GM23248 (cell line): ENCODE results near the gene PI4KA. TPM values are rescaled to one million over a fixed set of nuclear protein-coding genes. Genes with fewer than 3 reads are reported as not detected.

Source experiments
- DNase-seq: peaks from one replicate; pipeline ENCODE4 v3.0.0-alpha.2; 2015
- H2AFZ ChIP-seq: fragments of 200-600 bp; sonication (generic); 2 replicates; pipeline ENCODE4 v1.6.1; 2016; ENCODE audit warnings: antibody characterized with exemption
- H3F3A ChIP-seq: fragments of 200-600 bp; sonication (generic); 2 replicates; pipeline ENCODE4 v1.6.1; 2016; ENCODE audit warnings: mild to moderate bottlenecking, antibody characterized with exemption, mixed run types; ENCODE audit not compliant: insufficient read depth
- H3K27ac ChIP-seq: fragments of 200-600 bp; sonication (generic); 2 replicates; pipeline ENCODE4 v1.5.1; 2016; ENCODE audit warnings: mild to moderate bottlenecking
- H3K27me3 ChIP-seq: fragments of 200-600 bp; sonication (generic); replicated peaks from 2 replicates; pipeline ENCODE4 v1.6.1; 2016; ENCODE audit warnings: mild to moderate bottlenecking; ENCODE audit not compliant: insufficient read depth
- H3K36me3 ChIP-seq: fragments of 200-600 bp; sonication (generic); 2 replicates; pipeline ENCODE4 v1.6.1; 2016; ENCODE audit warnings: low read depth, mild to moderate bottlenecking
- H3K4me1 ChIP-seq: fragments of 200-600 bp; sonication (generic); 2 replicates; pipeline ENCODE4 v1.6.1; 2016; ENCODE audit warnings: mild to moderate bottlenecking; ENCODE audit not compliant: insufficient read depth
- H3K4me2 ChIP-seq: fragments of 200-600 bp; sonication (generic); one replicate; pipeline ENCODE4 v1.6.1; 2016; ENCODE audit warnings: mild to moderate bottlenecking; ENCODE audit not compliant: unreplicated experiment
- H3K4me3 ChIP-seq: fragments of 200-600 bp; sonication (generic); 2 replicates; pipeline ENCODE4 v1.5.1; 2016; ENCODE audit warnings: mild to moderate bottlenecking
- H3K79me2 ChIP-seq: fragments of 200-600 bp; sonication (generic); 2 replicates; pipeline ENCODE4 v1.6.1; 2016; ENCODE audit warnings: mild to moderate bottlenecking; ENCODE audit not compliant: insufficient read depth
- H3K9ac ChIP-seq: fragments of 200-600 bp; sonication (generic); 2 replicates; pipeline ENCODE4 v1.6.1; 2016; ENCODE audit warnings: mild to moderate bottlenecking
- H3K9me2 ChIP-seq: fragments of 200-600 bp; sonication (generic); 2 replicates; pipeline ENCODE4 v1.6.1; 2016; ENCODE audit warnings: mixed run types, mild to moderate bottlenecking, moderate library complexity; ENCODE audit not compliant: insufficient read depth
- H3K9me3 ChIP-seq: fragments of 200-600 bp; sonication (generic); one replicate; pipeline ENCODE4 v1.6.1; 2017; ENCODE audit warnings: low read depth
- H4K20me1 ChIP-seq: fragments of 200-600 bp; sonication (generic); 2 replicates; pipeline ENCODE4 v1.6.0; 2016; ENCODE audit not compliant: insufficient read depth
- EZH2 ChIP-seq: fragments of 200-600 bp; sonication (generic); IDR thresholded peaks from 2 replicates; pipeline ENCODE4 v1.6.1; 2018; ENCODE audit warnings: antibody characterized with exemption, mild to moderate bottlenecking; ENCODE audit not compliant: insufficient read depth, poor library complexity, severe bottlenecking
- EZH2phosphoT487 ChIP-seq: fragments of 200-600 bp; sonication (generic); IDR thresholded peaks from 2 replicates; pipeline ENCODE4 v1.6.1; 2018; ENCODE audit warnings: antibody characterized with exemption, moderate library complexity, mild to moderate bottlenecking, low read depth; ENCODE audit not compliant: insufficient read depth
- WGBS, 2 experiments: methylation state at CpG; one replicate each; pipeline ENCODE4 v1.1.6; 2015 to 2017; ENCODE audit warnings: low lambda C conversion rate in 2 of 2, low coverage in 1 of 2; ENCODE audit errors: missing lambda C conversion rate in 2 of 2; 5-methylcytosine and 5-hydroxymethylcytosine counted together
- in situ Hi-C: fragments of 300-500 bp; cut with MboI; formaldehyde crosslinking; loops from 2 replicates; pipeline ENCODE4 v1.15.0; 2020
- polyA plus RNA-seq: library from polyadenylated mRNA; unstranded; fragments of >200 nt; fragmentation: Nextera tagmentation; extraction: Ambion mirVana; gene quantifications from 2 replicates; pipeline ENCODE4 v1.2.1, GENCODE V29; 2016
- total RNA-seq: library from RNA; depleted of rRNA; stranded (reverse); fragments of >200 nt; shearing (Covaris generic); gene quantifications from 2 replicates; pipeline ENCODE4 v1.2.3, GENCODE V29; 2014

Gene PI4KA
- total and polyA plus RNA-seq, 2 experiments from 2014 or later: 31.1 to 34.5 TPM

DNA sequence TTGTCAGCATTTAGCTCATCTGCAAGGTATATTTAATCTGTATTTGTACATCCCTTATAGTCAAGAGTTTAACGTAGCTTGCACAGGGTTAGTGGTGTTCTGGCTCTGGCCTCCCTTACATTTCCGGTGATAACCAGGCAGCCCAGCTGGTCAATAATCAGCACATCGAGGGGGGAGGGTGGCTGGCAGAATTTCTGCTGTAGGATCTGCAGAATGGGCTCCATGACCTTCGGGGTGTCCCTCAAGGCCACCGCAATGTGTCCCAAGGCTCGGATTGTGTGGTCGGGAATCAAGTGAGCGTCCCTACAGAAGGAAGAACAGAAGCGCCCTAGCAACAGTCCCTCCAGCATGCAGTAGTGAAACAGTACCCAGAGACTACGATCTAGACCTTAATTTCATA lies 59.6 kb downstream of the PI4KA start:
- H3K27ac ChIP-seq: no peak overlapping the region
- no peaks in the 10 kb centered on the region for H3K9me3 ChIP-seq
- H4K20me1 ChIP-seq: no peaks in the 10 kb centered on the region
- no peak for DNase-seq
- H3F3A ChIP-seq: no peaks in the 10 kb centered on the region
- H3K4me2 ChIP-seq: no peak overlapping the region
- TF ChIP-seq EZH2phosphoT487 (no peak), EZH2 (no peak)
- in situ Hi-C loops: no loop called here
- H3K27me3 ChIP-seq: no peaks in the 10 kb centered on the region
- H2AFZ ChIP-seq: no peak overlapping the region
- 97 to 98% methylated on average over 10 of the region's 10 CpGs for WGBS, 2 experiments
- no peaks in the 10 kb centered on the region for H3K9me2 ChIP-seq
- no peaks in the 10 kb centered on the region for H3K79me2 ChIP-seq
- H3K36me3 ChIP-seq: peaks cover 23% of the 10 kb centered on the region
- no peaks in the 10 kb centered on the region for H3K4me1 ChIP-seq
- H3K9ac ChIP-seq: no peak overlapping the region
- H3K4me3 ChIP-seq: no peak overlapping the region

DNA sequence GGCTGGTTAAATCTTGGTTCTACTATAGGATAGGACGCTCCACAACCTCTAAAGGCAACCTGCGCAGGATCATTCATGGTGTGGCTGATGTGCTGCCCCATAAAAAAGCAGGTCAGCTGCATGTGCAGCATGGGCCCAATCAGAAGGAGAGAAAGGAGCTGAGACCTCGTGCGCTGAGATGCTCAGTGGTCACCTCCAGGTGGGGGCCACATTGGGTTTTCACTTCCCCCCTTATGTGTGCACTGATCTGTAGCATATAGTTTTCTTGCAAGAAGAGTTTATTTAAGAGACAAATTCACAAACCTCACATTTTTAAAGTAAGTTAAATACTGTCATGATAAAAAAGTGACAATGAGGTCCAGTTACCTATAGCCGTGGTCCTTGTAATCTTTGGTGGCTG lies 60.4 kb downstream of the PI4KA start:
- in situ Hi-C loops: no loop called here
- WGBS, 2 experiments: 98 to 99% methylated on average over 5 of the region's 5 CpGs
- no peaks in the 10 kb centered on the region for H3F3A ChIP-seq
- H3K4me3 ChIP-seq: no peak overlapping the region
- H3K9ac ChIP-seq: no peak overlapping the region
- DNase-seq: no peak
- no peak overlapping the region for H3K4me2 ChIP-seq
- H3K79me2 ChIP-seq: no peaks in the 10 kb centered on the region
- H3K9me3 ChIP-seq: no peaks in the 10 kb centered on the region
- TF ChIP-seq EZH2 (no peak), EZH2phosphoT487 (no peak)
- H2AFZ ChIP-seq: no peak overlapping the region
- H3K27ac ChIP-seq: no peak overlapping the region
- H3K27me3 ChIP-seq: no peaks in the 10 kb centered on the region
- no peaks in the 10 kb centered on the region for H4K20me1 ChIP-seq
- H3K36me3 ChIP-seq: peaks cover 22% of the 10 kb centered on the region
- 0 out of 2 replicates have a peak, but pooled peaks cover 1% of the 10 kb centered on the region for H3K4me1 ChIP-seq
- H3K9me2 ChIP-seq: no peaks in the 10 kb centered on the region

DNA sequence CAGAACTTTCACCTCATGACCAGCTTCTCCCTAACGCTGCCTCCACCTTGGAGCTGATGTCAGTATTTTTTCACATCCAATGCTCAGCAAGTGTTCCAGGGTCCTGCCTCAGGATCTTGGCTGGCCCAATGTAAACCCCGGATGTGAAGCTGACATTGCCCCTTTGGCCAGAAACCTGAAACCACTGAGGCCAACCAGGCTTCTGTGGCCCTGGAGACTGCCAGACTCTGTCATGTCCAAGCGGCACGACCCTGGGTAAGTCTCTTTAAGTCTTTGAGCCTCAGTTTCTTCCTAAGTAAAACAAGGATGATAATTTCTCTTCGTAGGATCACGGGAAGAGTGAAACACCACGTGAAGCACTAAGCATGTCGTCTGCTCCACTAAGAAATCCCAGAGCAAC lies 61.9 kb downstream of the PI4KA start:
- Histone ChIP-seq H3K9ac (no peak overlapping the region), H3K4me3 (no peak overlapping the region), H3K4me1 (0 out of 2 replicates have a peak, but pooled peaks cover 4% of the 10 kb centered on the region), H3K79me2 (no peaks in the 10 kb centered on the region), H3K36me3 (peaks cover 18% of the 10 kb centered on the region), H3K27ac (no peak overlapping the region), H3K4me2 (no peak overlapping the region), H2AFZ (no peak overlapping the region), H4K20me1 (no peaks in the 10 kb centered on the region), H3K9me2 (no peaks in the 10 kb centered on the region), H3K27me3 (no peaks in the 10 kb centered on the region), H3K9me3 (no peaks in the 10 kb centered on the region), H3F3A (no peaks in the 10 kb centered on the region)
- WGBS, 2 experiments: 95 to 97% methylated on average over 8 of the region's 8 CpGs
- DNase-seq: no peak
- TF ChIP-seq EZH2: no peak
- no peak for TF ChIP-seq EZH2phosphoT487
- in situ Hi-C loops: no loop called here

DNA sequence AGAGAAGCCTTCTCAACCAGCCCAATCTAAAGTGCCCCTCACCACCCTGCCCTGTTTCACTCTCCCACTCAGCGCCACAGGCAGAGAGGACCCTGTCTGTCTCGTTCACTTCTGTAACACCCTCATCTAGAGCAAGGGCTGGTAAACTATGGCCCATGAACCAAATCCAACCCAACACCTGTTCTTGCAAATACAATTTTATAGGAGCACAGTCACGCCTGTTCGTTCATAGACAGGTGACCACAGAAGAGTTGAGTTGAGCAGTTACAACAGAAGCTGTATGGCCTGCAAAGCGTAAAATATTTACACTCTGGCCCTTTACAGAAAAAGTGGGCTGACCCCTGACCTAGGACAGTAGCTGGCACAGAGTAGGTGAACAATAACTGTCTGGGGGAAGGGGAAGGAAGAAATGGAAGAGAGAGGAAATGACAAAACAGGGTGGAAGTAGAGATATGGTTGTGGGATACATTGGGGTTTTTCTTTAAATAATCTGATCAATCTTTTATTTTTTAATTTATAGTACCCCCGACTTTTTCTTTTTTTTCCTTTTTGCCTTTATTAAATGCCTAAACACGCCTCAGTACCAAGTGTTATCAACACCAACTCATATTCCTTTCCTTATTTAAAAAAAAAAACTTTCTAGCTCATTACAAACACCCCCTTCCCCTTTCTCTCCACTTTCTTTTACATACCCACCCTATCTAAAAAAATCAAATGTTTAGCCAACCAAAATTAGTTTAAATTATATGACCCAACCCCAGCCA lies 63.8 kb downstream of the PI4KA start:
- H3K36me3 ChIP-seq: peaks cover 17% of the 10 kb centered on the region
- H4K20me1 ChIP-seq: no peaks in the 10 kb centered on the region
- no peaks in the 10 kb centered on the region for H3K9me2 ChIP-seq
- no peaks in the 10 kb centered on the region for H3K79me2 ChIP-seq
- no peaks in the 10 kb centered on the region for H3F3A ChIP-seq
- in situ Hi-C loops: no loop called here
- 90 to 92% methylated on average over 7 of the region's 7 CpGs for WGBS, 2 experiments
- H2AFZ ChIP-seq: no peak overlapping the region
- no peak for DNase-seq
- H3K27ac ChIP-seq: no peak overlapping the region
- 0 out of 2 replicates have a peak, but pooled peaks cover 4% of the 10 kb centered on the region for H3K4me1 ChIP-seq
- no peak overlapping the region for H3K9ac ChIP-seq
- no peak overlapping the region for H3K4me2 ChIP-seq
- no peak overlapping the region for H3K4me3 ChIP-seq
- no peaks in the 10 kb centered on the region for H3K9me3 ChIP-seq
- TF ChIP-seq EZH2phosphoT487: no peak
- no peak for TF ChIP-seq EZH2
- no peaks in the 10 kb centered on the region for H3K27me3 ChIP-seq
